Osteocyte (in vitro differentiated cells): Measurements from ENCODE around the gene RIPOR3. TPM values are rescaled to one million over a fixed set of nuclear protein-coding genes. Genes with fewer than 3 reads are reported as not detected.

Experiments used
- DNase-seq: peaks from one replicate; pipeline ENCODE4 v3.0.0; 2021; ENCODE audit warnings: mixed read lengths; ENCODE audit not compliant: unreplicated experiment; ENCODE audit errors: extremely low spot score
- H3K27ac Mint-ChIP-seq: one replicate; pipeline ENCODE4 v1.8.0; 2021; ENCODE audit warnings: mild to moderate bottlenecking, mixed read lengths; ENCODE audit not compliant: unreplicated experiment
- H3K27me3 Mint-ChIP-seq: one replicate; pipeline ENCODE4 v1.8.0; 2021; ENCODE audit warnings: mixed read lengths; ENCODE audit not compliant: unreplicated experiment
- H3K36me3 Mint-ChIP-seq: one replicate; pipeline ENCODE4 v1.8.0; 2021; ENCODE audit warnings: mixed read lengths; ENCODE audit not compliant: unreplicated experiment
- H3K4me1 Mint-ChIP-seq: one replicate; pipeline ENCODE4 v1.8.0; 2021; ENCODE audit warnings: mixed read lengths; ENCODE audit not compliant: unreplicated experiment
- H3K4me3 Mint-ChIP-seq: one replicate; pipeline ENCODE4 v1.8.0; 2021; ENCODE audit warnings: mild to moderate bottlenecking, moderate library complexity, mixed read lengths; ENCODE audit not compliant: unreplicated experiment
- H3K9me3 Mint-ChIP-seq: one replicate; pipeline ENCODE4 v1.8.0; 2021; ENCODE audit warnings: mixed read lengths; ENCODE audit not compliant: unreplicated experiment
- CTCF ChIP-seq: fragments of 200-600 bp; sonication (generic); IDR thresholded peaks from 2 replicates; pipeline ENCODE4 v1.5.0; 2021; ENCODE audit warnings: antibody characterized with exemption, mild to moderate bottlenecking, moderate library complexity
- total RNA-seq: library from RNA; stranded (reverse); gene quantifications from 2 replicates; pipeline ENCODE4 v1.2.1, GENCODE V29; 2021

Gene RIPOR3
- total RNA-seq, 1 donor from 2014 or later = 0.11 TPM

DNA sequence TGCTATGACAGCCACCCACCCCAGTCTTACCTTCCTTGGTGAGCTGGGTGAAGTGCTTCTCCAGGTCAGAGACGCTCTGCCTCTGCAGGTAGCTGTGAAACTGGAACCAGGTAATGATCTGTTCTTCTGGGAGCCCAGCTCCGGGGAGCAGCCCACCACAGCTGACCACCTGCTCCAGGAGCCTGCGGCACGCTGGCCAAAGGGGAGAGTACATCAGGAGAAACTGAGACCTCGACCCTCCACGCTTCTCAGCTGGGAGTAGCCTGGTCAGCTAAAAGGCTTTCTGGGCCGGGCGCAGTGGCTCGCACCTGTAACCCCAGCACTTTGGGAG, 98.4 kb downstream of the RIPOR3 start:
- Mint-ChIP-seq H3K4me1 (peaks cover 2% of the 10 kb centered on the region), H3K27me3 (peaks cover 11% of the 10 kb centered on the region), H3K36me3 (peaks cover 2% of the 10 kb centered on the region), H3K4me3 (no peak overlapping the region), H3K27ac (no peak overlapping the region), H3K9me3 (no peaks in the 10 kb centered on the region)
- TF ChIP-seq CTCF = no peak
- no peak for DNase-seq

- Mint-ChIP-seq H3K36me3 (peaks cover 2% of the 10 kb centered on the region), H3K4me1 (peaks cover 2% of the 10 kb centered on the region), H3K4me3 (no peak overlapping the region), H3K9me3 (no peaks in the 10 kb centered on the region), H3K27ac (no peak overlapping the region), H3K27me3 (peaks cover 11% of the 10 kb centered on the region)
- no peak for TF ChIP-seq CTCF
- no peak for DNase-seq
These were observed 98.9 kb downstream of the RIPOR3 start for GRCh38 chr20:50592282-50593004.

DNA sequence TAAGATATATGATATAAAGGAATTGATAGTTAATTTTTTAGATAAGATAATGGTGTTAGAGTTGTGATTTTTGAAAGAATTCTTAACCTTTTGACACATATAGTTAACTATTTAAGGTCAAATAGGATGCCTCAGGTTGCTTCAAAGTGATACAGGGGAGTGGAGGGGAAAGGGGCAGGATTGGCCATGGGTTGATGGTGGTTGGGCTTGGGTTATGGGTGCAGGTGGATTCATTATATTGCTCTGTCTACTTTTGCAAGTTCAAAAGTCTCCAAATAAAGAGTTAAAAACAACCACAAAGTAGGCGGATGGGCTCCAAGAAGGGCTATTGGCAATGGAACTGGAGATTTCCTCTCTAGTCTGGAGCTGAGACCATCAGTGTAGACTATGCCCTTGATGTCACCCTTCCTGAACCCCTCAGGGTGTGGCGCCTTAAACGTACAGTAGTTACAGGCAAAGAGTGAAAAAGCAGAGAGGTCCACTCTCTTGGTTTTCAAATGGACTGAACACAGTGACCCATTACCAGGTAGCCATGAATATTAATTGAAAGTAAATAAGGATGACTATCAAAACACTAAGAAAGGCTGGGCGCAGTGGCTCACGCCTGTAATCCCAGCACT, 100.0 kb downstream of the RIPOR3 start:
- Mint-ChIP-seq H3K9me3 (no peaks in the 10 kb centered on the region), H3K36me3 (peaks cover 2% of the 10 kb centered on the region), H3K4me3 (no peak overlapping the region), H3K27me3 (peaks cover 7% of the 10 kb centered on the region), H3K27ac (no peak overlapping the region), H3K4me1 (peaks cover 2% of the 10 kb centered on the region)
- no peak for DNase-seq
- TF ChIP-seq CTCF = no peak

DNA sequence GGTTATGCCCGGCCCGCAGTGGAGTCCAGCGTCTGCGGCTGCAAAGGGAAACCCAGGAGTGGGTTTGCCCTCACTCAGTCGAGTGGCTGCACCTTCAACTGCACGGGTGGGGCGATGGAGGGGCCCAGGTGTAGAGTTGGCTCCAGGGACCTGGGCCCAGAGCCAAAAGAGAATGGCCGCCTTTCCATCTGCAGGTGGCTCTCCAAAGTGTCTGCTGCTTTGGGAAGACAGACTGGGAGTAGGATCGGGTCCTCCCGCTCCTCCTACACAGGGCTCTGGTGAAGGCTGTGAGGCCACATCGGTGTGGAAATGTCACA, 101.0 kb downstream of the RIPOR3 start:
- Mint-ChIP-seq H3K4me1 (peaks cover 2% of the 10 kb centered on the region), H3K9me3 (no peaks in the 10 kb centered on the region), H3K27me3 (peaks cover 3% of the 10 kb centered on the region), H3K4me3 (no peak overlapping the region), H3K36me3 (peaks cover 9% of the 10 kb centered on the region), H3K27ac (no peak overlapping the region)
- TF ChIP-seq CTCF = no peak
- DNase-seq = no peak

DNA sequence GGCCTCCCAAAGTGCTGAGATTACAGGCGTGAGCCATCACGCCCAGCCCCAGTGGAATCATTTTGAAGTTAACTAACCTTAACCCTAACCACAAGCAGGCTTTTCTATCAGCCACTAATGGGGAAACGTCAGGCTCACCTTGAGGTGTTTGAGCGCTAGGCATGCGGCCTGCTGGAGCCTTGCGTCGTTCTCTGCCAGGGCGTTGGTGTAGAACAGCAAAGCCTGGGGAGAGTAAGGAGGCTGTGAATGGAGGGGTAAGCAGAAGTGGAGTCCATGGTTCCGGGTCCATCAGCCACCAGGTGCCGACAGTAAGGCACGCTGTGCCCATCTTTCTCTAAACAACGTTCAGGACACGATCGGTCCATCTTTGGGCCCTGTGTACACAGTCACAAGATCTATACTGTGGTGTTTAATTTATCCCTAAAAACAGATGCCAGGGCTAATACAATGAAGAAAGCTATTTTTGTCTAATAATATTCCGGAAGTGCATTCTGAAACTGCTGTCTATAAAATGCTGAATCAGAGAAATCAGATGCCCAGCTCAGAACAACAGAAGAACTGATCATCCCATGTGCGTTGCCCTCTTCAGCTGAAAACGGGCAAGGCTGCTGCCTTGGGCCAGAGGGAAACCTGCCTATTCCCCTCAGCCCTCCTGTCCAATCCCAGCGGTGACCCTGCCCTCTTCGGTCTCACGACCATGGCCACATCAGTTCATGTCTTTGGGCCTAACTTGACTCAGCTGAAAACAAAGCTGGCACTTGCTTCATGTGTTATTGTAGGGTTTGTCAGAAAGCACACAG, 101.6 kb downstream of the RIPOR3 start:
- no peaks in the 10 kb centered on the region for H3K9me3 Mint-ChIP-seq

More for the DNA sequence above, 101.6 kb downstream of the RIPOR3 start:
- Mint-ChIP-seq H3K27me3 (no peaks in the 10 kb centered on the region), H3K4me3 (no peak overlapping the region), H3K36me3 (peaks cover 13% of the 10 kb centered on the region), H3K27ac (no peak overlapping the region), H3K4me1 (peaks cover 4% of the 10 kb centered on the region)
- DNase-seq = no peak
- no peak for TF ChIP-seq CTCF
